K562 (cell line): ENCODE results near the gene ZBTB8A. TPM values are rescaled to one million over a fixed set of nuclear protein-coding genes. Genes with fewer than 3 reads are reported as not detected.

ENCODE experiments used
- ATAC-seq: fragments of 200-7000 bp; cut with Tn5 transposase; 3 replicates; pipeline ENCODE4 v1.9.1; 2020; ENCODE audit warnings: moderate library complexity
- BruUV-seq: library from RNA; stranded (reverse); fragments of 400-500 nt; replicated peaks from 2 replicates; lab custom pipeline; 2021; lab: Mats Ljungman, UMichigan
- CTCF ChIA-PET: fragments of 300-600 bp; formaldehyde crosslinking; extraction: SDS; loops from one replicate; lab custom pipeline; 2021; ENCODE audit warnings: low intra/inter-chr PET ratio; lab: Yijun Ruan, JAX
- POLR2A ChIA-PET: fragments of 300-600, 350-650 bp; sonication (Branson Sonifier 250); formaldehyde crosslinking; extraction: SDS; loops from one replicate; lab custom pipeline; 2021; ENCODE audit warnings: antibody characterized with exemption, inconsistent platforms; lab: Yijun Ruan, JAX
- DNase-seq, 4 experiments: peaks; one replicate each; pipeline versions ENCODE4 v3.0.0 to v3.0.0-alpha.2; 2011 to 2018; ENCODE audit warnings: low spot score in 3 of 4, mixed read lengths in 3 of 4; ENCODE audit errors: extremely low read depth in 1 of 4
- FAIRE-seq: peaks from 2 replicates; lab custom pipeline; 2011; peaks lifted over from hg19 to GRCh38; lab: Jason Lieb, UNC
- H2AFZ ChIP-seq: 2 replicates; pipeline ENCODE4 v1.6.0; 2011; ENCODE audit warnings: low read depth, low read length, control low read depth, inconsistent platforms
- H3K27ac ChIP-seq: fragments of 200-600 bp; 3 replicates; pipeline ENCODE4 v1.8.0; 2011; ENCODE audit warnings: low read depth, mild to moderate bottlenecking, control low read depth, inconsistent platforms, low read length, moderate library complexity, mixed read lengths; ENCODE audit errors: extremely low read depth
- H3K27me3 ChIP-seq, 2 experiments: fragments of 300-600 bp in 1 of 2; 2 replicates in 1 of 2; 3 replicates in 1 of 2; pipeline versions ENCODE4 v1.6.0 to v1.8.0; 2011; ENCODE audit warnings: inconsistent platforms in 2 of 2, low read length in 2 of 2, mild to moderate bottlenecking in 1 of 2, mixed read lengths in 1 of 2, moderate library complexity in 1 of 2; ENCODE audit not compliant: control insufficient read depth in 2 of 2, insufficient read depth in 2 of 2
- H3K36me3 ChIP-seq: fragments of 300-600 bp; 3 replicates; pipeline ENCODE4 v1.8.0; 2011; ENCODE audit warnings: mild to moderate bottlenecking, low read length, inconsistent platforms; ENCODE audit not compliant: control insufficient read depth, insufficient read depth
- H3K4me1 ChIP-seq, 2 experiments: fragments of 200-600 bp in 1 of 2; replicated peaks in 1 of 2; 2 replicates in 1 of 2; 3 replicates in 1 of 2; pipeline versions ENCODE4 v1.5.1 to v1.8.0; 2011; ENCODE audit warnings: inconsistent platforms in 2 of 2, low read length in 2 of 2, mild to moderate bottlenecking in 1 of 2, mixed read lengths in 1 of 2, moderate library complexity in 1 of 2; ENCODE audit not compliant: control insufficient read depth in 2 of 2, insufficient read depth in 2 of 2
- H3K4me2 ChIP-seq: 2 replicates; pipeline ENCODE4 v1.6.1; 2011; ENCODE audit warnings: low read length, control low read depth, inconsistent platforms, mixed read lengths; ENCODE audit not compliant: insufficient read depth
- H3K4me3 ChIP-seq: fragments of 200-600 bp; sonication (generic), shearing (Covaris generic); 2 replicates; pipeline ENCODE4 v1.5.1; 2016; ENCODE audit warnings: control low read depth, inconsistent platforms
- H3K79me2 ChIP-seq: fragments of 200-600 bp; 3 replicates; pipeline ENCODE4 v1.8.0; 2011; ENCODE audit warnings: low read length, inconsistent platforms; ENCODE audit not compliant: control insufficient read depth, insufficient read depth
- H3K9ac ChIP-seq, 2 experiments: 2 replicates each; pipeline versions ENCODE4 v1.6.0 to v1.6.1; 2011; ENCODE audit warnings: low read depth in 2 of 2, low read length in 2 of 2, control low read depth in 1 of 2, inconsistent platforms in 1 of 2, mild to moderate bottlenecking in 1 of 2, mixed read lengths in 1 of 2; ENCODE audit not compliant: insufficient read depth in 1 of 2
- H3K9me1 ChIP-seq: one replicate; pipeline ENCODE4 v1.6.0; 2011; ENCODE audit warnings: inconsistent platforms, mild to moderate bottlenecking, low read length, moderate library complexity; ENCODE audit not compliant: control insufficient read depth, insufficient read depth
- H3K9me3 ChIP-seq: replicated peaks from 2 replicates; pipeline ENCODE4 v1.5.1; 2011; ENCODE audit warnings: low read depth, low read length, inconsistent platforms; ENCODE audit not compliant: control insufficient read depth, insufficient read depth
- H4K20me1 ChIP-seq: replicated peaks from 2 replicates; pipeline ENCODE4 v1.6.1; 2011; ENCODE audit warnings: low read length, inconsistent platforms, mixed read lengths; ENCODE audit not compliant: control insufficient read depth, insufficient read depth
- HMGXB4 ChIP-seq: sonication (generic); formaldehyde crosslinking; IDR thresholded peaks from 2 replicates; pipeline ENCODE4 v1.8.1; 2023; ENCODE audit warnings: mild to moderate bottlenecking, missing genetic modification reagents
- ILK ChIP-seq: fragments of 450-650 bp; IDR thresholded peaks from 2 replicates; pipeline ENCODE4 v1.6.1; 2016; ENCODE audit warnings: missing genetic modification characterization, low read depth, mild to moderate bottlenecking, missing compliant biosample characterization, moderate library complexity, borderline replicate concordance
- IRF2 ChIP-seq: sonication (generic); formaldehyde crosslinking; IDR thresholded peaks from 2 replicates; pipeline ENCODE4 v1.8.1; 2022; ENCODE audit warnings: mild to moderate bottlenecking, missing genetic modification reagents
- TCFL5 ChIP-seq: fragments of 250-450 bp; sonication (Bioruptor Pico); conservative IDR thresholded peaks from 2 replicates; pipeline ENCODE4 v1.6.1; 2021; ENCODE audit warnings: mild to moderate bottlenecking, moderate library complexity, matching md5 sums
- VEZF1 ChIP-seq: fragments of 200-800 bp; sonication (Bioruptor generic); IDR thresholded peaks from 2 replicates; pipeline ENCODE4 v1.6.1; 2017; ENCODE audit warnings: missing genetic modification characterization, missing compliant biosample characterization
- ZNF165 ChIP-seq: fragments of 250-450 bp; sonication (Bioruptor Pico); IDR thresholded peaks from 2 replicates; pipeline ENCODE4 v1.4.0; 2020; ENCODE audit warnings: borderline replicate concordance
- WGBS: fragments of 100-300 bp; shearing (Covaris generic); methylation state at CpG from one replicate; pipeline ENCODE4 v1.1.6; 2016; ENCODE audit warnings: low coverage, mixed read lengths; ENCODE audit not compliant: insufficient coverage; ENCODE audit errors: missing lambda C conversion rate; 5-methylcytosine and 5-hydroxymethylcytosine counted together
- in situ Hi-C: fragments of 300-500 bp; cut with MboI; formaldehyde crosslinking; loops from 4 replicates; pipeline ENCODE4 v1.15.0; 2018; ENCODE audit warnings: inconsistent platforms, mixed read lengths
- intact Hi-C: fragments of 100-400 bp; cut with micrococcal nuclease; formaldehyde crosslinking; loops from 2 replicates; pipeline ENCODE4 v1.14.2; 2022
- polyA plus RNA-seq, 8 experiments: library from polyadenylated mRNA; depleted of rRNA in 4 of 8; stranded (reverse) in 5 of 8; unstranded in 3 of 8; fragments of >200 nt; fragmentation: Nextera tagmentation in 2 of 8; fragmentation: Illumina TruSeq in 1 of 8; extraction: Ambion mirVana in 2 of 8; extraction: Trizol in 1 of 8; gene quantifications; 2 replicates each; pipeline versions ENCODE4 v1.2.1 to v1.2.3, GENCODE V29; 2011 to 2014; ENCODE audit warnings: inconsistent platforms in 1 of 8, missing spikeins in 1 of 8
- total RNA-seq, 7 experiments: library from RNA; depleted of rRNA in 6 of 7; stranded (reverse); fragments of >200 nt in 6 of 7; fragmentation: Illumina TruSeq in 2 of 7; extraction: Trizol in 2 of 7; gene quantifications; 2 replicates each; pipeline versions ENCODE4 v1.2.1 to v1.2.3, GENCODE V29; 2011 to 2021; ENCODE audit warnings: low replicate concordance in 1 of 7

The ZBTB8A gene
- total and polyA plus RNA-seq, 9 of the 15 experiments (the other 6 are each of a cell fraction or from before 2014, with no cell fraction given): 0.01 to 0.64 (median 0.09) TPM

GRCh38 chr1:32489774-32490454 lies 49.3 kb upstream of the ZBTB8A start:
- Histone ChIP-seq H2AFZ (no peak overlapping the region), H3K4me2 (no peak overlapping the region), H3K9me1 (no peaks in the 10 kb centered on the region), H3K9me3 (no peaks in the 10 kb centered on the region), H3K4me1 (no peaks in the 10 kb centered on the region; a peak in 1 of 5 replicates), H3K79me2 (no peaks in the 10 kb centered on the region), H3K4me3 (no peak overlapping the region), H4K20me1 (peaks cover 3% of the 10 kb centered on the region; the same call in 1 of the 2 replicates), H3K27ac (no peak overlapping the region), H3K9ac (no peak overlapping the region), H3K36me3 (no peaks in the 10 kb centered on the region), H3K27me3 (peaks cover 23 to 36% of the 10 kb centered on the region in 2 experiments)
- intact Hi-C loops (no loop called here), in situ Hi-C loops (no loop called here)
- no TSS peak for BruUV-seq
- ChIA-PET CTCF (no interaction called here), POLR2A (interaction anchor here (0.6 kb wide), 1 partner anchor 432 kb away, joined by 4 read pairs; no protein-coding TSS in a partner anchor)
- TF ChIP-seq VEZF1 (CRISPR knock-in tag): no peak
- TF ChIP-seq TCFL5 (CRISPR knock-in tag): no peak
- no peak for TF ChIP-seq ILK (tag)
- no peak for TF ChIP-seq HMGXB4 (CRISPR knock-in tag)
- TF ChIP-seq ZNF165 (CRISPR knock-in tag): no peak
- no peak for TF ChIP-seq IRF2 (CRISPR knock-in tag)
- WGBS: 4% methylated on average over 3 of the region's 3 CpGs
- no peak for ATAC-seq
- no peak for FAIRE-seq
- DNase-seq: no peak
